Activated T-cell treated with anti-CD3 and anti-CD28 coated beads, Interleukin-2, amount 50 U/mL, for 1 hour (primary cell): ENCODE results near the gene HNRNPLL.

Experiments
- DNase-seq: peaks from one replicate; pipeline ENCODE4 v3.0.0-alpha.2; 2020

Gene HNRNPLL

GRCh38 chr2:38526195-38526594 lies 76.5 kb downstream of the HNRNPLL start:
- DNase-seq = no peak

- no peak for DNase-seq
These were observed 78.1 kb downstream of the HNRNPLL start for GRCh38 chr2:38524580-38524979.

GRCh38 chr2:38523728-38524437 lies 78.8 kb downstream of the HNRNPLL start:
- DNase-seq = no peak

- DNase-seq = no peak
These were observed 79.9 kb downstream of the HNRNPLL start for GRCh38 chr2:38522754-38523349.

- DNase-seq = no peak
These were observed 80.9 kb downstream of the HNRNPLL start for GRCh38 chr2:38521835-38522234.

- DNase-seq = no peak
These were observed 85.4 kb downstream of the HNRNPLL start for GRCh38 chr2:38517284-38517683.

- no peak for DNase-seq
These were observed 86.2 kb downstream of the HNRNPLL start for GRCh38 chr2:38516526-38516925.

- no peak for DNase-seq
These were observed 86.6 kb downstream of the HNRNPLL start for GRCh38 chr2:38516122-38516521.

GRCh38 chr2:38515155-38516074 lies 87.3 kb downstream of the HNRNPLL start:
- DNase-seq = no peak

- no peak for DNase-seq
These were observed 88.0 kb downstream of the HNRNPLL start for GRCh38 chr2:38514603-38515154.

GRCh38 chr2:38512211-38512610 lies 90.5 kb downstream of the HNRNPLL start:
- DNase-seq = no peak
